NB4 (cell line): ENCODE data around the gene RPS6KA2.
A peak's percentile ranks its signal among the peaks of the same experiment; 100 is the strongest.

Source experiments
- DNase-seq: peaks from one replicate; pipeline ENCODE4 v3.0.0; 2010; ENCODE audit warnings: low read depth
- H3K4me3 ChIP-seq: one replicate; pipeline ENCODE4 v1.5.1; 2011; ENCODE audit warnings: mild to moderate bottlenecking, low read depth, low read length, moderate library complexity
- MYC ChIP-seq: IDR thresholded peaks from 2 replicates; pipeline ENCODE4 v1.6.1; 2011; ENCODE audit warnings: low read depth, low read length
- POLR2A ChIP-seq: IDR thresholded peaks from 2 replicates; pipeline ENCODE4 v1.6.1; 2011; ENCODE audit warnings: mild to moderate bottlenecking; ENCODE audit not compliant: insufficient read length; ENCODE audit errors: extremely low read depth
- TF ChIP-seq, protein P1 (sequence below): IDR thresholded peaks from 2 replicates; pipeline ENCODE4 v1.6.1; 2011; ENCODE audit warnings: low read depth, low read length
- TF ChIP-seq, protein P2 (sequence below): IDR thresholded peaks from one replicate; pipeline ENCODE4 v1.5.1; 2012; ENCODE audit warnings: low read depth, low read length

The RPS6KA2 gene

DNA sequence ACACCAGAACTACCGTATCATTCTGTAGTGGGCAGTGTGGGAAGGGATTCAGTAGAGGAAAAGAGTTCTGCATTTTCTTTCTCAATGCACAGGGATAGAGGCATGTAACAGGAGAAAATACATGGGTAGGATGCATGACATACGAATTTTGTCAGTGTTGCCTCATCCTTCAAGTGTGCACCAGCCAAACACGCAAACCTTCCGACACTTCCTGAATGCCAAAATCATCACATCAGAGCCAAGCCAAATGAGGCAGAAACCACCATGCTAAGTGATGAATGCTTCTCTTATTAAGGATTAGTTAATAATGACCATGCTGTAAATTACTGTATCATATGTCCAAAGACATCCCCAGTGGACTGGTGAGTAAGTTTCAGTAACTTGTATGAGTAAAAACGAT lies 67.8 kb downstream of the RPS6KA2 start:
- TF ChIP-seq, protein P1, sequence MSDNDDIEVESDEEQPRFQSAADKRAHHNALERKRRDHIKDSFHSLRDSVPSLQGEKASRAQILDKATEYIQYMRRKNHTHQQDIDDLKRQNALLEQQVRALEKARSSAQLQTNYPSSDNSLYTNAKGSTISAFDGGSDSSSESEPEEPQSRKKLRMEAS, result no peak
- no peak for DNase-seq

DNA sequence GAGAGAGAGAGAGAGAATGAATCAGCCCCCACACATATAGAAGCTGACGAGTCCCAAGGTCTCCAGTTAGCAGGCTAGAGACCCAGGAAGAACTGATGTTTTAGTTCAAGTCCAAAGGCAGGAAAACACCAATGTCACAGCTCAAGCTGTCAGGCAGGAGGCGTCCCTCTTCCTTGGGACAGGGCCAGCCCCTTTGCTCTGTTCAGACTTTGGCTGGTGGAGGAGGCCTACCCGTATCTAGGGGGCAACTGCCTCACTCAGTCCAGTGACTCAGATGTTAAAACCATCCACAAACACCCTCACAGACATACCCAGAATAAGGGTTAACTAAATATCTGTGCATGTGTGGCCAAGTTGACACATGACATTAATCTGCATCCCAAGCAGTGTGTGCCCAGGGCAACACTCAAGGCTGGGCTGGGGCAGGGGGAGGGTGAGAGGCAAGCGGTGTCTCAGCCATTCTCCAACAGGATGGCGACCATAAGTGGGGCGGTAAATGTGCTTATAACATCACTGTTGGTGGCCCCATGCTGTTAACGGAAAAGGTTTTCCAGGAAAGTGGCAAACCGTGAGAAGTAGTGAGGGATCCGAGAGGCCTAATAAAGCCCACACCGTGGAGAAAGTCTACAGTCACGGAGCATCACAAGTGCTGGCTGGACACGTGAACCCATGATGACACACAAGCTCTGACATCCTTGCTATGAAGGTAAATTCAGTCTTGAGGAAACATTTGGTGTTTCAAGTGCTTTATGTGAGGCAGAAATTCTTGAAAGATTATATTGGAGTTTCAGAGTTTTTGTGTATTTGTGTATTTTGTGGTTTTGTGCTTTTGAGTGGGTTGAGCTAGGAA lies 68.7 kb downstream of the RPS6KA2 start:
- no peak for DNase-seq
- TF ChIP-seq, protein P1, result no peak
- TF ChIP-seq, protein P2, sequence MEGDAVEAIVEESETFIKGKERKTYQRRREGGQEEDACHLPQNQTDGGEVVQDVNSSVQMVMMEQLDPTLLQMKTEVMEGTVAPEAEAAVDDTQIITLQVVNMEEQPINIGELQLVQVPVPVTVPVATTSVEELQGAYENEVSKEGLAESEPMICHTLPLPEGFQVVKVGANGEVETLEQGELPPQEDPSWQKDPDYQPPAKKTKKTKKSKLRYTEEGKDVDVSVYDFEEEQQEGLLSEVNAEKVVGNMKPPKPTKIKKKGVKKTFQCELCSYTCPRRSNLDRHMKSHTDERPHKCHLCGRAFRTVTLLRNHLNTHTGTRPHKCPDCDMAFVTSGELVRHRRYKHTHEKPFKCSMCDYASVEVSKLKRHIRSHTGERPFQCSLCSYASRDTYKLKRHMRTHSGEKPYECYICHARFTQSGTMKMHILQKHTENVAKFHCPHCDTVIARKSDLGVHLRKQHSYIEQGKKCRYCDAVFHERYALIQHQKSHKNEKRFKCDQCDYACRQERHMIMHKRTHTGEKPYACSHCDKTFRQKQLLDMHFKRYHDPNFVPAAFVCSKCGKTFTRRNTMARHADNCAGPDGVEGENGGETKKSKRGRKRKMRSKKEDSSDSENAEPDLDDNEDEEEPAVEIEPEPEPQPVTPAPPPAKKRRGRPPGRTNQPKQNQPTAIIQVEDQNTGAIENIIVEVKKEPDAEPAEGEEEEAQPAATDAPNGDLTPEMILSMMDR, result no peak
- no peak for TF ChIP-seq MYC
- TF ChIP-seq POLR2A, result no peak
- H3K4me3 ChIP-seq, result no peak overlapping the region

More for the DNA sequence above, 67.8 kb downstream of the RPS6KA2 start:
- H3K4me3 ChIP-seq, result no peak overlapping the region

DNA sequence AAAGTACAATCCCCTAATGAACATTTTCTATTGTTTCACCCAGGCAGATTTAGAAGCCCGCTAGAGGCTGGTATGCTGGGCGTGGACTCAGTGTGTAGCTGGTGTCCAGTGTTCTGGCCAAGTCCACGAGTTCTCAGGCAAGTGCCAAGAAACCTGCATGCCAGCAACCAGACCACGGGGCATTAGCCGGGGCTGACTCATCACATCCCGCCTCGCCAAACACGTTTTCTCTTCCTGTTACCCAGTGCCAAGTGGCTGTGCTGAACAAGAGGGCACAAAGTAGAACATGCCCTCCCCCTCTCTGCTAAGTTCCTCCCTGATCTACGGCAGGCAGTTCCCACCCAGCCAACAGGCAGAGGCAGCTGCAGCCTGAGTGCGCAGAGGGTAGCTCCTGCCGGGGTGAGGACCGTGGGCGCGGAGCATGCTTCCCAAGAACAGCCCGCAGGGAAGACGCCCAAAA lies 70.2 kb downstream of the RPS6KA2 start:
- no peak for TF ChIP-seq MYC
- TF ChIP-seq, protein P2, result no peak
- no peak for TF ChIP-seq POLR2A
- TF ChIP-seq, protein P1, result no peak
- DNase-seq, result peak; percentile 78
- no peak overlapping the region for H3K4me3 ChIP-seq

DNA sequence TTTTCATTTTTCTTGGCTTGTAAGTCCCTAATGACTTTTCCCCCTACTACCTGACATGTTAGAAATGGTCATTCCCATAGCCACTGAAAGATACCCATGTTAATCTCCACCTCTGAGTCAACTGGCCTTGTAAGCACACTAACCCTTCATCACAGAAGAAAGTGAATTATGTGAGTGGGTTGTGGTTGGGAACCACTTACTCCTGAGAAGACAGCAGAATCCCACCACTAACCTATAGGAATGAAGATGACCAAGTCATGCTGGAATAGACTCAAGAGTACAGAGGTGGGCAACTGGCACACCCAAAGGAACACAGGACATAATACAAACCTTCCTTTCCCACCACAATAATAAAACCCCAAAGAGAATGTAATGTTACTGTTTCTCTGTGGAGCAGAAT lies 70.7 kb downstream of the RPS6KA2 start:
- no peak overlapping the region for H3K4me3 ChIP-seq
- no peak for DNase-seq
- TF ChIP-seq MYC, result no peak
- TF ChIP-seq POLR2A, result no peak
- TF ChIP-seq, protein P2, result no peak
- TF ChIP-seq, protein P1, result no peak

DNA sequence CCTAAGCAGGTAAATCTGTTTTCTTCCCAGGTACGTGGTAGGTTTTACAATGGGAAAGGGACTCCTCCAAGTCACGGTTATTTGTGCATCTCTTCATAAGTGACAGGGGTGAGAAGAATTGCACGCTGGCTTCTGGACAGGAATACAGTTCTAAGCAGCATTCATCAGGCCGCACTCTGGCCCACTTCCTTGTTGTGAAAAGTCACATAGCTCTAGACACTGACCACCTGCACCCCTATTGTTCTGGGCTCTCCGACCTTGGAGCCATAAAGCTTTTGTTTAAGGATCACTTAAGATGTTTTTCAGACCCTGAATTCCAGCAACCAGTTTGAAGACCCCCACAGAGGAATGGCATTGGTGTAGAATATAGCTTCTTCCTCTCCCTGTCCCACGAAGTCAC lies 72.0 kb downstream of the RPS6KA2 start:
- TF ChIP-seq, protein P1, result no peak
- TF ChIP-seq, protein P2, result no peak
- TF ChIP-seq POLR2A (no peak), MYC (no peak)
- DNase-seq, result no peak
- no peak overlapping the region for H3K4me3 ChIP-seq

DNA sequence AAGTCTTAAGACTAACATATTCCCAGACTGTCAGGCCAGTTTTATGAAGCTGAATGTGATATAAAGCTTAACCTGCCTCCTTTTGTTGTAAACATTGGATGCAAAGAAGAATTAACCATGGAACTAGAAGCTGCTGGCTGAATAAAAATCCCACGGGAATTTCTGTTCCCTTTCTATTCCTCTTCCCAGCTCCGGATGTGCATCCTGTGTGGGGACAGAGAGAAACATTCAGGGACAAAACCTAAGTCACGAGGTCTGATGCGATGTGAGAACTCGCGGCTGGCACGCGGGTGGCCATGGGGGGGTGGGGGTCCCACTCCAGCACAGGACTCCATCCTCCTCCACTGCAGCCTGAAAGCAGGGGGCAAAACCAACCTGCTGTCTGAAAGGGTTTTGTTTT lies 72.7 kb downstream of the RPS6KA2 start:
- no peak for DNase-seq
- TF ChIP-seq POLR2A (no peak), MYC (no peak)
- TF ChIP-seq, protein P1, result no peak
- TF ChIP-seq, protein P2, result no peak
- no peak overlapping the region for H3K4me3 ChIP-seq
